SW480 (cell line): Measurements from ENCODE around the gene NDRG4.

ENCODE experiments used
- DNase-seq: peaks from one replicate; pipeline ENCODE4 v3.0.0-alpha.2; 2016; ENCODE audit warnings: low spot score

NDRG4 gene

GRCh38 chr16:58510097-58510775 lies 10.3 kb downstream of the NDRG4 start:
- no peak for DNase-seq

GRCh38 chr16:58510776-58511628 lies 11.1 kb downstream of the NDRG4 start:
- no peak for DNase-seq

DNA sequence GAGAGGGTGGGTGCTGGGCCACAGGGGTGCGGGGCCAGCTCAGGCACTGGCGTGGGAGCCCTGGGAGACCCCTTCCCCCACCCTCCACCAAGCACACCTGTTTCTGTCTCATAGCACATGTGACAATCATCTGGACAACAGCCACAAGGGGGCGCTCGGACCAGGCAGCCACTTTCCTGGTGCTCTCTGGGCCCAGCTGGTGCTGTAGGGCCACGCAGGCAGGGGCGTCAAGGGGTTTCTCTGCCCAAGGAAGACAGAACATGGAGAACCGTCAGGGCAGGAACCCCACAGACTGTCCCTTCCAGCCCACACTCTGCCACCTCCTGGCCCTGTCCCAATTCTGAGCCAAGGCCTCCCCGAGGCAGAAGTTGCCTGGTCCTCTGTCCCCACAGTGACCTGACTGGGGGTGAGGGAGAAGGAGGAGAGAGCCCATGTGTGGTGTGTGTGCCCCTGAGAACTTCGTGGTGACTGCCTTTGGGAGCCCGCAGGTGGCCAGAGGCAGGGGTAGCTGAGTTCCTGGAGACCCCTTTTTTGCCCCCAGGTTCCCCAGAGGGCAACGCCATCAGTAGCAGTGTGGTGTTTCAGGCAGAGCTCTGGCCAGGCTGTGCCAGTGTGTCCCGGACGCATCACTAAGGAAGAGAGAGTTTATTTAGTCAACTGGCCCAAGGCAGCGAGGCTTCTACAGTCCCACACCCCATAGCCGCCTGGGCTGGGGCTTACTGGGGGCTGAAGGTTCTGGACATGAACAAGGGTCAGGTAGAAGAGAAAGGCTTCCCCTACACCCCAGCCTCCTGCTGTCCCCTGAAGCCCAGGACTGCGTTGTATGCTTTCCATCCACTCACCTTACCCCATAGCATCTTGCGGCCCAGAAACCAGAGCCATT lies 12.2 kb downstream of the NDRG4 start:
- DNase-seq: peak; percentile 50

DNA sequence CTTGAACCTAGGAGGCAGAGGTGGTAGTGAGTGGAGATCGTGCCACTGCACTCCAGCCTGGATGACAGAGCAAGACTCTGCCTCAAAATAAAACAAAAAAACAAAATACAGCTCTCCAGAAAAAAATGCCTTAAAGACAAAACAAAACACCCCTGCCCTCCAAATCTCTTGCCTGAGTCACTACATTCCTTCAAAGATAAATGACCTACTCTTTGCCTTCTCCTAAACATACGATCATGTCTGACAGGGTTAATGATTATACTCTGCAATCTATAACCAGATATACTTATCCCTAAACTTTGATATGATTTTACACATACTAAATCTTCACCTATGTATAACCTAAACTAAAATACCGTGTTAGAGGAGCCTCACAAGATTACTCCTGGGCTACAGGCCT lies 13.9 kb downstream of the NDRG4 start:
- no peak for DNase-seq

- DNase-seq: peak; percentile 85
Measured at GRCh38 chr16:58515125-58515870, 15.4 kb downstream of the NDRG4 start, which contains the start of gene SETD6. Gene SETD6 (plus strand): TSS chr16:58515517. CDS start chr16:58515538, 21 bp downstream.

DNA sequence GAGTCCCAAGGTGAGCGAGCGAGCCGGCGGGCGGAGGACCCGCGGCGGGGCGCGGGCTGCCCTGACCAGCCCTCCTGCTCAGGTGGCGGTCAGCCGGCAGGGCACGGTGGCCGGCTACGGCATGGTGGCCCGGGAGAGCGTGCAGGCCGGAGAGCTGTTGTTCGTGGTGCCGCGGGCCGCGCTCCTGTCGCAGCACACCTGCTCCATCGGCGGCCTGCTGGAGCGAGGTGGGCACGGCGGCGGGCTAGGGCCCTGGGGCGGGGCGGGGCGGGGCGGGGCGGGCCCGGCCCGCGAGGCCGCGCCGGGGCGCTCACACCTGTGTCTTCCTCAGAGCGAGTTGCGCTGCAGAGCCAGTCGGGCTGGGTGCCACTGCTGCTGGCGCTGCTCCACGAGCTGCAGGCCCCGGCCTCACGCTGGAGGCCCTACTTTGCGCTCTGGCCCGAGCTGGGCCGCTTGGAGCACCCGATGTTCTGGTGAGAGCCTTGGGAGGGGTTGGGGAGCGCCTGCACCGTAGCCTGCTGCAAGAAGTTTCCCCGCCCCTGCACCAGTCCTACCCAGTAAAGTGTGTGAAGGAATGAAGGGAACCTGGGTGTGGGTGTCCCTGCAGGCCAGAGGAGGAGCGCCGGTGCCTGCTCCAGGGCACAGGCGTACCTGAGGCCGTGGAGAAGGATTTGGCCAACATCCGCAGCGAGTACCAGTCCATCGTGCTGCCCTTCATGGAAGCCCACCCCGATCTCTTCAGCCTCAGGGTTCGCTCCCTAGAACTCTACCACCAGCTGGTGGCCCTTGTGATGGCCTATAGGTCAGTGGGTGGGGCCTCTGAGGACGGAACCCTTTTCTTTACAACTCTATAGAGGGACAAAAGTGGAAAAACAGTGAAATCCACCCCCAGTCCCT lies 16.2 kb downstream of the NDRG4 start:
- DNase-seq: peak; percentile 44

DNA sequence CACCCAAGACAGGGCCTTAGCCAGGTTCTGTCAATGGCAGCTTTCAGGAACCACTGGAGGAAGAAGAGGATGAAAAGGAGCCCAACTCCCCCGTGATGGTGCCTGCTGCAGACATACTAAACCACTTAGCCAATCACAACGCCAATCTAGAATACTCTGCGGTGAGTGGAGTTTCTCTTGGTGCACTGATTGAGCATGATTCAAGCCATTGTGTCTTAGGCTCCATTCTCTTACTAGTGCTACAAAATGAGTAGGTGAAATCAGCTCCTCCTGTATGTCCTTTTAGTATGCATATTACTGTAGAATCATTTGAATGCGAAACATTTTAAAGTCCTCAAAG lies 16.8 kb downstream of the NDRG4 start:
- no peak for DNase-seq

GRCh38 chr16:58518083-58518979 lies 18.4 kb downstream of the NDRG4 start:
- no peak for DNase-seq

GRCh38 chr16:58518980-58519368 lies 19.0 kb downstream of the NDRG4 start:
- DNase-seq: no peak

DNA sequence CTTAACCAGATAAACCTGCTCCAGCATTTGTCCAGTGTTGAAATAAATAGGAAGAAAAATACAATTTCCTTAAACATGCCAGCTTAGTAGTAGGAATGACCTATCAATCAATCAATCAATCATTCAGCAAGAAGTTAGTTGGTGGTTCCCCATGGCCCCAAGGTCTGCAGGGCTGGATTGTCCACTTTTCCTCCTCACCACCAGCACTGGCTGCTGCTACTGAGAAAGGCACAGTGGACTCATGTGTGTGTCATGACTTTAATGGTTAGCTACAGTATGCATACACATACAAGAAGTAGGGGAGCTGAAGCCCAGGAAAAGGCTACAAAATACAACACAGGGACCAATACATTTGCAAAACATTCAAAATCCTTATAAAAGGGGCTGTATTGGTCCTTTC lies 19.8 kb downstream of the NDRG4 start:
- DNase-seq: no peak

- DNase-seq: no peak
Measured at GRCh38 chr16:58530179-58530578, 30.2 kb downstream of the NDRG4 start.

DNA sequence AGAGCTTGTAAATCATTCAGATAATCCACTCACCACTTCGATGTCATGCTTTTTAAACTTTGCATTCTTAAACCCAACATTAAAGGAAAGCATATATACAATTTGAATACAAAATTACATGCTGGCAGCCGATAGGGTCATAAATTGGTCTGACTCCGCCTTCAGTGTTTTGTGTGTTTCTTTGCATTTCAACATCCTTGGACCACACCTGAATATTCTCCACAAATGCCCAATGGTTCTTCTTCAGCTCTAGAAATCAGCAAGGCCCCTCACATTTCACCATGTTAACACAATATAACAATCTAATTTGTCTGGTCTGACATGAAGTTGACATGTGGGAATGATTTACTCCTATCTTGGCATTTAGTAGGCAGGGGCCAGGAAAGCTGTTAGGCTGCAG lies 32.5 kb downstream of the NDRG4 start:
- no peak for DNase-seq

DNA sequence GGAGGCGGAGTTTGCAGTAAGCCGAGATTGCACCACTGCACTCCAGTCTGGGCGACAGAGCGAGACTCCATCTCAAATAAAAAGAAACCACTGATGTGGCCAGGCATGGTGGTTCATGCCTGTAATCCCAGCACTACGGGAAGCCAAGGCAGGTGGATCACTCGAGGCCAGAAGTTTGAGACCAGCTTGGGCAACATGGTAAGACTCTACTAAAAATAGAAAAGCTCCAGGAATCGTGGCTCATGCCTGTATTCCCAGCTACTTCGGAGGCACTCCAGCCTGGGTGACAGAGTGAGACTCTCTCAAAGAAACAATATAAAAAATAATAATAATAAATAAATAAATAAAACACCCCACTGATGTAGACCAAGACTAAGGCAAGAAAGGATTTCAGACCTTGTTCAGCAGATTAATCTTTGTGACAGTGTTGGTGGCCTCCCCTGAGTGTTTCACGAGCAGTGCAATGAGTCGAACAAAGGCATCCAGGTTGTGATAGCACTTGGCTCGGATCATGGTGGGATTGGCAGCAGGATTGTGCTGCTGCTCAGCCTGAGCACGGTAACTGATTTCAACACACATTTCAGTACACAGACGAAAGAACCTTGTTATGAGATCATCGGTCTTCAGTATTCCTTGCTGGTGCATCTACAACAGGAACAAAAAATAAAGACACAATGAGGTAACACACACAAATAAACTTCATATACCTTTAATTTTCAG lies 34.0 kb downstream of the NDRG4 start:
- no peak for DNase-seq

DNA sequence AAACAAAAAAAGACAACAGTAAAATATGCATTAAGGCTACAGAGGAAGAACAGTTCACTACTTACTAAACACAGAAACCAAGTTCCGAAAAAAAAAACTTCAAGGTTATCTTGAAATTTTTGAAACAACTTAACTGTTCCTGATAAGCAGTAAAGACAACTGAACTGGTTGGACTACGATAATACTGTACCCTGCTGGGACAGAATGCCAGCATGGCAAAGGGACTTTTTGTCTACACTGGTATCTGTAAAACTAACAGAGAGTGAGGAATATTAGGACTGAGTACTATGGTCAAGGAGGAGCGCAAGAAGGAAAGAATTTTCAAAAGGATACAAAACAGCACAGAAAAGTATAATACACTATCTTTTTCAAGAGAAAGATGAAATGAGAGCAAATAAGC lies 35.2 kb downstream of the NDRG4 start:
- DNase-seq: no peak

GRCh38 chr16:58536278-58536677 lies 36.3 kb downstream of the NDRG4 start:
- no peak for DNase-seq

GRCh38 chr16:58537124-58537906 lies 37.4 kb downstream of the NDRG4 start:
- no peak for DNase-seq

- DNase-seq: no peak
Measured at GRCh38 chr16:58541711-58542110, 41.8 kb downstream of the NDRG4 start.

- DNase-seq: no peak
Measured at GRCh38 chr16:58542291-58542690, 42.3 kb downstream of the NDRG4 start.
